Measurements from ENCODE around the gene CCSAP.
A peak's percentile ranks its signal among the peaks of the same experiment; 100 is the strongest.

Gene CCSAP

GRCh38 chr1:229341774-229342655 is 832 bp downstream of the CCSAP start (continued):
- no peak for TF ChIP-seq ZNF280C (tag by site-specific recombination; IDR thresholded peaks at IDR 0.05)
- TF ChIP-seq ZNF664 (tag by site-specific recombination; IDR thresholded peaks at IDR 0.05) = no peak
- TF ChIP-seq ZNF16 (tag by site-specific recombination; IDR thresholded peaks at IDR 0.05; ENCODE audit: low read depth) = no peak
- no peak for TF ChIP-seq ZNF510 (tag by site-specific recombination; IDR thresholded peaks at IDR 0.05; ENCODE audit: insufficient replicate concordance)
- TF ChIP-seq ZNF302 (tag by site-specific recombination; IDR thresholded peaks at IDR 0.05; ENCODE audit: low read depth) = no peak
- TF ChIP-seq KLF7 (tag by site-specific recombination; IDR thresholded peaks at IDR 0.05; ENCODE audit: borderline replicate concordance) = 0 out of 2 replicates have a peak, but pooled peaks have one; percentile 41
- TF ChIP-seq FEZF1 (tag by site-specific recombination; IDR thresholded peaks at IDR 0.05) = no peak
- TF ChIP-seq SP3 (tag by site-specific recombination; IDR thresholded peaks at IDR 0.05) = no peak; the same call in 1 of the 2 replicates
- no peak for TF ChIP-seq ZNF324 (tag by site-specific recombination; IDR thresholded peaks at IDR 0.05)
- TF ChIP-seq ZBTB8A (tag by site-specific recombination; IDR thresholded peaks at IDR 0.05) = 0 out of 2 replicates have a peak, but pooled peaks have one; percentile 12
- no peak for TF ChIP-seq ZNF830 (tag by site-specific recombination; IDR thresholded peaks at IDR 0.05; ENCODE audit: low read depth)
- no peak for TF ChIP-seq ZNF843 (tag by site-specific recombination; IDR thresholded peaks at IDR 0.05)
- no peak for TF ChIP-seq ZNF776 (tag by site-specific recombination; IDR thresholded peaks at IDR 0.05; ENCODE audit: borderline replicate concordance)
- TF ChIP-seq ZNF629 (tag by site-specific recombination; IDR thresholded peaks at IDR 0.05) = peak; percentile 29; the same call in 1 of the 2 replicates
- TF ChIP-seq SP7 (tag by site-specific recombination; IDR thresholded peaks at IDR 0.05) = no peak; the same call in 1 of the 2 replicates
- TF ChIP-seq YY1 (tag by site-specific recombination; IDR thresholded peaks at IDR 0.05) = no peak
- TF ChIP-seq SALL2 (tag by site-specific recombination; IDR thresholded peaks at IDR 0.05; ENCODE audit: borderline replicate concordance) = no peak
- TF ChIP-seq AEBP2 (tag by site-specific recombination; IDR thresholded peaks at IDR 0.05; ENCODE audit: borderline replicate concordance) = no peak
- no peak for TF ChIP-seq GFI1B (tag by site-specific recombination; IDR thresholded peaks at IDR 0.05)
- TF ChIP-seq ZBTB6 (tag by site-specific recombination; IDR thresholded peaks at IDR 0.05) = peak; percentile 82
- TF ChIP-seq ZNF202 (tag by site-specific recombination; IDR thresholded peaks at IDR 0.05; ENCODE audit: borderline replicate concordance) = no peak
- TF ChIP-seq ZNF266 (tag by site-specific recombination; IDR thresholded peaks at IDR 0.05; ENCODE audit: low read depth) = no peak
- TF ChIP-seq ZNF558 (tag by site-specific recombination; IDR thresholded peaks at IDR 0.05) = no peak
- TF ChIP-seq ZNF341 (tag by site-specific recombination; IDR thresholded peaks at IDR 0.05; ENCODE audit: low read depth) = 0 out of 2 replicates have a peak, but pooled peaks have one; percentile 51
- no peak for TF ChIP-seq YY2 (tag by site-specific recombination; IDR thresholded peaks at IDR 0.05)
- TF ChIP-seq BCL11A (tag by site-specific recombination; IDR thresholded peaks at IDR 0.05; ENCODE audit: low read depth) = no peak
- TF ChIP-seq ZNF248 (tag by site-specific recombination; IDR thresholded peaks at IDR 0.05) = no peak
- no peak for TF ChIP-seq ZNF223 (tag by site-specific recombination; IDR thresholded peaks at IDR 0.05)
- no peak for TF ChIP-seq ZNF174 (tag by site-specific recombination; IDR thresholded peaks at IDR 0.05)
- TF ChIP-seq GLI2 (tag by site-specific recombination; IDR thresholded peaks at IDR 0.05; ENCODE audit: borderline replicate concordance, low read depth) = no peak
- TF ChIP-seq SETDB1 (IDR thresholded peaks at IDR 0.05; ENCODE audit: insufficient read length, low read length) = no peak
- no peak for TF ChIP-seq ZNF292 (tag by site-specific recombination; IDR thresholded peaks at IDR 0.05; ENCODE audit: borderline replicate concordance, low read depth)
- no peak for TF ChIP-seq ZNF837 (tag by site-specific recombination; IDR thresholded peaks at IDR 0.05)
